Measurements from ENCODE around the gene SGCE.

Gene SGCE

DNA sequence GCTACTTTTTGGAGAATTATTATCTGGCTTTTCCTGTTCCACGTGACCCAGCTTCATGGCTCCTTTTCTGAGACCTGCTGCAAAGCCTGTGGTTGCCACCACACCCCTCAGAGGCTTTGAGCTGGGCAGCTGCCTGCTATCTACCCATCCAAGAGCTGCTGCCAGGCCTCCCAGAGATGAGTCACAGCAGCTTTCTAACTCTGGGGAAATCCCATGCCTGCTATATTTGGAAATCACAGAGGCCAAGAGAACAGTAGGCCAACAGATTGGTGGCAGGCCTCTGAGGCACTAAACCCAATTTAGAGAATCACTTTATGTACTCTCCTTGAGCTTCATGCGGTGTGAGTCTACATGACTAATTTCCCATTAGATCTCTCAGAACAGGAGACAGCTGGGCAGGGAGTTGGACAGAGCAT is 35.2 kb downstream of the SGCE start:
- no peak for DNase-seq

DNA sequence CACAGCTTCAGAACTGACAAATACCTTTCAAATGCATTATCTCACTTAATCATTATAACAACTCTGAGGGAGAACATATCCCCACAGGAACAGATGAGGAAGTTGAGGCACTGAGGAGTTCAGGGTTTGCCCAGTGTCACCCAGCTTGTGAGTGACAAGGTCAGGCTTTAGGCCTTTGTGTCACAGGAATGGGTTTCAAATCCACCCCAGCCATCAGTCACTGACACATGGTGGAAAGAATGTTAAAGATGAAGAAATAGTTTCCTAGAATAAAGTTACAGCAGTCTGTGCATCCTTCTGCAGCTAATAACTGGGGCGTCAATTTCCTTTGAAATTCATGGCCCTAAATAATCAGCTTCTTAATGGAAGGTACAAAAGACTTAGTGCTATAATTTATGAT is 37.8 kb downstream of the SGCE start:
- DNase-seq, result no peak

DNA sequence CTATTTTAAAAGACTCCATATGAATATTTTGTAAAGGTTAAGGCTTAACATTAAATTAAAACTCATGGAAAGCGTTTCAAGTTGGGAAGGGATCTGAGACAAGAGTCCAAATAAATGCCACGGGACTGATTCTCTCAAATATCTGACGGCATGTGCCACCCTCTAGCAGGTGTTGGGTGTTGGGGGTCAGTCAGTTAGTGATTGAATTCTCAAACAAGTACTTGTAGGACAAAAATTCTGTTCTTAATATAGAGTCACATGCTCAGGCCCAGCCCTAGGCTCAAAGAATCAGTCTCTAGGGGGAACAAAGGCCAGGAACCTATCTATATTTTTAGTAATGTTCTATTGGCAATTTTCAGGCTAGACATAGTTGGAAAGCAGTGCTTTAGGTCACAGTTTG is 39.1 kb downstream of the SGCE start:
- no peak for DNase-seq

DNA sequence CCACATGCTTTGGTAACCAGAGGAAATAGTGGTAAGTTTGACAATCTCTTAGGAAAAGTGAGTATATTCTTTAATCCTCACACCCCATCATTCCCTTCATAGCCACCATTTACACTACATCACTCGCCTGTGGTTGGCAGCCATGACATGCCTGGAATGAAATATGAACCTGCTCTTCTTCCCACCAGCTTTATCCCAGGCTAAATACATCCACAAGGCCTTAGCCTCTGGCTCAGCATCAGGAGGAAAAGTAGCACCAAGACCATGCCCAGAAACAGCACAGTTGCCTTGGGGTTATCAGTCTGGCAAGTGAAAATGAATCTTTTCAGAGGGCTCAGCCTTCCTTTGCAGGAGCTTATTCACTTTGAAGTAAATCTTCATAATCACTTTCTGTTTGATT is 40.3 kb downstream of the SGCE start:
- no peak for DNase-seq

DNA sequence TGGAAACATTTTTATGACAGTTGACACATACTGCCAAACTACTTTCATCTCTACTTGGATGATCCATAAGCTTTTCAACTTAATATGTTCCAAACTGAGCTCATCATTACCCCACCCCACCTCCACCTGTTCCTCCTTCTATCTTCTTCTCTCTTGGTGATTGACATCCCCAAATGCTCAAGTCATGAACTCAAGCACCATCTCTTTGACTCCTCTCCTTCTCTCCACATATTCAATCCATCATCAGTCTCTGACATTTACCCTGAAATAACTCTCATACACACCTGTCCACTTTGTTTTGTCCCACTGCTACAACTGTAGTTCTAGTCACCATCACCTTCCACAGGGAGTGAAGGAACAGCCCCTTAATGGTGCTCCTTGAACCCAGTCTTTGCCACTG is 43.3 kb downstream of the SGCE start:
- no peak for DNase-seq

DNA sequence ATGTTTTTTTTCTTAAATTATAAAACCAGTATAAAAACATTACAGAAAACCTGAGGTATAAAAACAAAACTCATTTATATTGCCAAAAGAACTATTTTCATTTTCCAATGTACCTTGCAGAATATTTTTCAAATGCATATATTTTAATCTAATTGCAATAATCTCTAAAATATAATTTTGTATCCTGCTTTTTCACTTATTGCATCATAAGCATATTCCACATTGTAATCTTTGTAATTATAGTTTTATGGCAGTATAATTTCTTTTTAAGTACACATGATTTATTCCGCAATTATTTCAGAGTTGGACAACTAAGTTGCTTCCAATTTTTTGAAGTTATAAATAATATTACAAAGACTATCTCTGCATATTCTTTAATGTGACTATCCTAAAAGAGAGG is 43.7 kb downstream of the SGCE start:
- DNase-seq, result no peak

DNA sequence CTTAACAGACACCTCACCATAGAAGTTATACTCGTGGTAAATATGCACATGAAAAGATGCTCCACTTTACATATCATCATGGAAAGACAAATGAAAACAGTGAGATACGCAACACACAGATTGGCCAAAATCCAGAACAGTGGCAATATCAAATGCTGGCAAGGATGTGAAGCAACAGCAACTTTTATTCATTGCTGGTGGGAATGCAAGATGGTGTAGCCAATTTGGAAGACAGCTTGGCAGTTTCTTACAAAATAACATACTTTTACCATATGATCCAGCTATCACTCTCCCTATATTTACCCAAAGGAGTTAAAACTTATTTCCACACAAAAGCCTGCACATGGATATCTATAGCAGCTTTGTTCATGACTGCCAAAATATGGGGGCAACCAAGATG is 46.4 kb downstream of the SGCE start:
- no peak for DNase-seq

DNA sequence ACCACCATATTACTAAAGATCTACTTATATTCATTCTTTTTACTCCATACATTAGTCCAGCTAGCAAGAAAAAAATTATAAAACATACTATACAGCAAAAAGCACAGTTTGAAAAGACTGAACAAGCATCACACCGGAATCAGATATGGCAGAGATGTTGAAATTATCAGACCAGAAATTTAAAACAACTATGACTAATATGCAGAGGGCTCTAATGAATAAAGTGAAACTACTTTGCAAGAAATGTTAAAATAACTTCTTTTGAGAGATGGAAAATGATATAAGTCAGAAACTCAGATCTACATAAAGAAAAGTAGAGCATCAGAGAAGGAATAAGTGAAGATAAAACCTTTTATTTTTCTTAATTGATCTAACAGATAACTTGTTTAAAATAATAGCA is 50.9 kb downstream of the SGCE start:
- DNase-seq, result no peak

DNA sequence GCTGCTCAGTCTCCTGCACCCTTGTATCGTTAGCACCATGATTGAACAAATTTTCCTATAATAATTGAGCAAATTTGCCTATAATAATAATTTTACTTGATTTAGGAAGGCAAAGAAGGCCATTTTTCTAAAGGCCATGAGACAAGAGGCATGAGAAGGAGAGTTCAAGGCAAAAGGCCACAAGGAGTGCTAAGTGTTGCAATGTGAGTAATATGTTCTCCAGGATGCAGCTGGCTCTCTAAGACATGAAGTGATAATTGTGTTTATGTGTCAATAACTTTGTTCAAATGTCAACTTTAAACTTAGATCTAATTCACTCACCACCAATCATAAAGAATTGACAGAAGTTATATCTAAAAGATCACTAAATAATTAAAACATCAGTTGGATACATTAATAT is 53.8 kb downstream of the SGCE start:
- no peak for DNase-seq

DNA sequence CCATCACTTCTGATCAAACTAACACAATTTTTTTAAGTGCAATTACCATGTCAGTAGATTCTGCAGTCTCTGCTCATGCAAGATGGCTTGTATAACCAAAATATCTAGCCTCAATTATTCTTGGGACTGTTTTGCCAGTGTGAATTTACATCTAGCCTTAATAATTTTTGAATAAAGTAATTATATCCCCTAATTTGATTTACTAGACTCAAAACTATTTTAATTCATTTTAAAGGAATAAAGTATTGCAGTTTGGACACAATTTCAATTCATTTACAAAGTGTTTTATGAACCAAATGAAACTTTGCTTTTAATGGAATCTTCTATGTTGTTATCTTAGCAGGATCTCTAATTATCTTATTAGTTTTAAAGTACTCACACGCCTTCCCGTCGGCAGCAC is 55.7 kb downstream of the SGCE start:
- DNase-seq, result no peak

DNA sequence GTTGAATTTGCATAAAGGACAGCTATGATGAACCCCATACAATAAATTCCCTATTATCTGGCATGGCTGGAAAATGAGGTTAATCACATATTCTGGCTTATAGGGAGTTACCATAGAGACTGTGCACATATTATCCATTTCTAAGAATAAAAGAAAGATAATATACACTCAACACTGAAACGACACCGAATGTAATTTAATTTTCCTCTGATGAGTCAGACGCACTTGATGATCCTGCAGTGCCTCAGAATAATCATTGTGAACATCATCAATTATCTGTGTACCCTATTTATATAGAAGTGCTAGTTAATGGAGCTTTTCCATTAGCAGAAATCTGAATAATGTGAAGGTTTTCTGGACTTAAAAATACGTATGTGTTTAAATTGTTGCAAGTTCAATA is 60.2 kb downstream of the SGCE start:
- no peak for DNase-seq

DNA sequence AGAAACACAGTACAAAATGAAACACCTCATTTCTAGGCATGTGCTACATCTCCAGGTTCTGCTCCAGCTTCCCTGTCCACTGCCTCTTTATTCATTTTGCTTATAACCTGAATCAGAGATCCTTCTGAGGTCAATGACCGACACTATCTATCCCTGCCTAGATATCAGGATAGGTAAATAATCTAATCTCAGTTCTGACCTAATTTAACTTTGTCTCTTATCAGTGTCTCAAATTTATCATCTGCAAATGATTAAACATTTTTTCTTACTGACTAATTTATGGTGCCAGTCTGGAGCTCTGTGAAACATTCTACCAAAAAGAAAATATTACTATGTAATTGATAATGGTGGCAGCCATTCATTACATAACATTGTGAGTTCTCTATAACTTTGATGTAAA is 61.1 kb downstream of the SGCE start:
- DNase-seq, result no peak

DNA sequence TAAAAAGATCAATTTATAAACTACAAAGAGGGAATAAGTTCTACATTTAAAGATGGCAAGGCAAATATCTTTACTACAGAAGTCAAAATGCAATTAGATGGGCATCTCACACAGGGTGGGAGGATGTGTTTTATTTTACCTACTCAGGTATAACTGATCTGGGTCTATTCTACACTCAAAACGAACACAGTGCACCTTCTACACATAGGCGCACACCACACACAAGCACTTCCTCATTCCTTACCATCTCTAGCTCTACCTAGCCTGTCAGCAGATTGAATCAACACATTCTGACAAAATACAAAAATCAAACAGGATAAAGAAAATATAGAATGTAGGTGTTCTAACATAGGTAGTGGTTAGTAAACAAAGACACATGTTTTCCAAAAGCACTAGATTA is 64.8 kb downstream of the SGCE start:
- DNase-seq, result no peak

DNA sequence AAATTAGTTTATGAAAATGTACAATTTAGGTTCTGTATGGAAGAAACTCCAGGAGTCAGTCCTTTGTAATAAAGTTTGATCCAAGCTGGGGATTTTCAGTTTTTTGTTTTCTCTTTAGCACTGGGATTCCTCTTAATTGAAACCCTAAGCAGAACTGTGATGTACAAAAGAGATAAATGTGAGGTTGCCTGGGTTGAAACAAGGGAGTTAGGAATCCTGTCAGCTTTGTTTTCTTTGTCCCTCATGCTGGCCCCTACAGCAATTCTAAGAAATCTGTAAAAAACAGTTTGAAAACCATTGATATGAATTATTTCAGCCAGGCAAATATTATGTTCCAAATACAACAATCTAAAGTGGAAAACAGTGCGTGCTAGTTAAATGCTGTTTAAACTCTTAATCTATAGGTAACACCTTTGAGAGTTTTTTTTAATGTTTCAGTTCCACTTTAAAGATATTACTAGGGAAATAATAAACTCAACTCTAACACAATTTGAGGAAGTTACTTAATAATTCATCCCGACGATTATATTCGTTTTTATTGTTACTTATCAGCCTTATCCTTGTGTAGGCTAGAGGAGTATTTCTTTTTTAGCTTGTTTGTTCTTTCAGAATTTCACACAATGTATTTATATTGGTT is 65.3 kb downstream of the SGCE start:
- DNase-seq, result no peak

DNA sequence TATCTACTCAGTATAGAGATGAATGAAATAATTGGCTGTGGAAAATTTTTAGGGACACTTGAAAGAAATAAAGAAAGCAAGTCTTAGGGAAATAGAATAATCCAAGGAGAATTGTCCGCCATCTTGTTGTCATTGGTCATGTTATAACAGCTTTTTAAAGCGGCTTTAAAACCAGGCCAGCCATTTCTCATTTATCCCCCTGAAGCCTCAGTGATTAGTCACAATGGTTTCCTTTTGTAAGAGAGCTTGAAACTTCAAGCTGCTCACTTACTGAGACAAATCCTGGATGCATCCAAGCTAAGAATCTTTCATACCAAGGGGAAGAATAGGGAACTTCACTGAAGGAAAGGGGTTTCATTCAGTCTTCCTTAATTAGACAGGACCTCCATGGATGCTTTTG is 67.9 kb downstream of the SGCE start:
- no peak for DNase-seq

DNA sequence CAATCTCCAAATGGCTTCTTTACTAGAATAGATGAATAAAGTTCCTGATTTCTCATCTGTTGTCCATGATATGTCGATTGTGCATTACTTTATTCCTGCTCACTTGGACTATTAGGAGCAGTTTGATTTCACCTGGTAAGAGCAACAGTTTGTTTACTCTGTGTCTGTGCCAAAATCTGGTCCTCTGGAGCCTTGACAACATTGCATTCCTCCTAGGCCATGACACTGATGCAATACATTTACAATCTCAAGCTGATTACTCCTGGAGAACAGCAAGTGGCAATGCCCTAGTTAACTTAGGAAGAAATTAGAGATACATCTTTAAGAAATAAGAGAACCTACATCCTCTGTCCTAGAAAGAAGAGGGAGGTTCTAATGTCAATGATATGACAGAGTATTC is 71.8 kb downstream of the SGCE start:
- no peak for DNase-seq

DNA sequence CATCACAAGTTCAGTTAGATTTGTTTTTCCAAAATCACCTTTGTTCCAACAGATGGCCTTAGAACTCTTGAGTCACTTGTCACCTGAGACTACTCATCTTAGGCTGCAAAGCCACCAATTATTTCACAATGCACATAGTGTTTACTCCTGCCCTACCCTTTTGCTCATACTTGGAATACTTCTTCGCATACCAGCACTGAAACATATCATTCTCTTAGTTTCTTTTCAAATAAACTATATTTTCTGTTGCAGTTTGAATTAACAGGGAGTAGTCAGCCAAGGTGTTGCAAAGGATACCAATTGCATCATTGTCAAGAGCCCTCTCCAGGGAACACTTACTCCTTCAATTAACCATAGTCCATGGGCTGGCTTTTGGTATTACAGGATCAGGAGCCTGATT is 75.3 kb downstream of the SGCE start:
- DNase-seq, result no peak

DNA sequence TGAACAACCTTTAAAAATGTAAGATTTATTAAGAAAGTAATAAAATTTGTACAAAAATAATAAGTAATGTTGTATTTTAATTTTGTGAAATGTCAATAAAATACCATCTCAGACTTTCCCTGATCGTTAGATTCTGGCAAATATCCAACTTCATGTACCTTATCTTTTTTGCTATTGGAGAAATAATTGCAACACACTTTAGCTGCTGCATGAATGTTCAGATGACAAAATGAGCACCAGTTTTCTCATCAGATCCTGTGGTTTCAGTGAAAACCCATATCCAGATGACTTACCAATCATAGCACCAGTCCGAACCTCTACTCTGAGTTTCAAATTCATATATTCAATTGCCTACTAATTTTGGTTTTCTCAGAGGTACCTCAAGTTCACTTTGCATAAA is 76.5 kb downstream of the SGCE start:
- DNase-seq, result no peak

DNA sequence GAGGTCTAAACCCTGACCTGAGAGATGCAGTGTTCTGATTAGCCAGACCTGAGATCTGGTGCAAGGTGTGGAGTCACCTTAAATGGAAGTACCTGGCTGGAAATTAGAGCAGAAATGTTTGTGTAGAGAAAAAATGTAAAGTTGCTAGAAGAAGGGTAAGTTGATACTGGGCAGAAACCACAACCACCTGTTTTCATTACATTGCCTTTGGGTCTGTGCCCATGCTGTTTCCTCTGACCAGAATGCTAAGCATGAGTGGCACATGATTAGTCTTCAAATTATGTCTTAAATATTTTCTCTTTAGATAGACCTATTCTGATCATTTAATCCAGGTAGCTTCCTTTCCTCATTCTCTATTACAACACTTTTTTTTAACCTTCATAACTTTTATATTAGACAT is 77.3 kb downstream of the SGCE start:
- DNase-seq, result no peak

DNA sequence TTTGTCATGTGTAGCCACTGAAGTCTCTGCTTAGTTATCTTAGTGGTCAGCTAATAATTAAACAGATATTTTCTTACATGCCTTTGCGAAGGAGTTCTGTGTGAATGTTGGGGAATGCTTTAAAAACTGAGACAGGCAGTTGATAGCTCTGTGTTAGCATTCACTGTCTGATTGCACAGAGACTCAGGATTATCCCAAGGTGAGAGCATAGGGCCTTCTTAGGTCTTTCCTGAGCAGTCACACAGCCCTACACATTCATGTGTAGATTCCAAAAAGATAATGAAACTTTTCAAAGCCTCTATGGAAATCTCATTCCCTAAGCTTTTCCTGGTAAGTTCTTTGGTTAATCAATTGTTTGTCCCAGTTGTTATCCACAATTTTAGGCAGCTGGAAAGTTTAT is 78.6 kb downstream of the SGCE start:
- no peak for DNase-seq

DNA sequence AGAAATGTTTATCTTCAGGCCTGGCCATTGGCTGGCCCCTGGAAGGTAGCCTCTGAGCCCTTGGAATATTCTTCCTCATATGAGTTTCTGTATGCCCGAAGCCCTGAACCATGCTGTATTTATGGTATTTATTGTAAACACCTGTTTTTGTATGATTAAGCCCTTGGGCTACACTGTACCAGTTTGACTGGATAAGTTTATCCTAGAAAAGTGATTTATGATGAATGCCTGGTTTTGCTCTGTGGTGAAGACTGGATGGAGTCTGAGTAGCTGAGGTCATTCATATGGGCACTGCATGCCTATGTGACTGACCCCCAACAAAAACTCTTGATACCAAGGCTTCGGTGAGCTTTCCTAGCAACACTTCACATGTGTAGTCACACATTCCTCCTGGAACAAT is 79.6 kb downstream of the SGCE start:
- no peak for DNase-seq

DNA sequence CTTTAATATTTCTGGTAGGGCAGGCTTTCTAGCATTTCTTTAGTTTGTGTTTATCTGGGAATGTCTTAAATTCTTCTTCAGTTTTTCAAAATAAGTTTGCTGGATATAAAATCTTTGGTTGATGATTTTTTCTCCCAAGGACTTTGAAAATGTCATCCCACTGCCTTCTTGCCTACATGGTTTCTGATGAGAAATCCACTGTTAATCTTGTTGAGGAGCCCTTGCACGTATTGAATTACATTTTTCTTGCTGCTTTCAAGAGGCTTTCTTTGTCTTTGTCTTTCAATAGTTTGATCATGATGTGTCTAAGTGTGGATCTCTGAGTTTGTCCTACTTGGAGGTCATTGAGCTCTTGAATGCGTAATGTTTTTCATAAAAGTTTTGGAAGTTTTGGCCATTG is 80.3 kb downstream of the SGCE start:
- DNase-seq, result no peak

DNA sequence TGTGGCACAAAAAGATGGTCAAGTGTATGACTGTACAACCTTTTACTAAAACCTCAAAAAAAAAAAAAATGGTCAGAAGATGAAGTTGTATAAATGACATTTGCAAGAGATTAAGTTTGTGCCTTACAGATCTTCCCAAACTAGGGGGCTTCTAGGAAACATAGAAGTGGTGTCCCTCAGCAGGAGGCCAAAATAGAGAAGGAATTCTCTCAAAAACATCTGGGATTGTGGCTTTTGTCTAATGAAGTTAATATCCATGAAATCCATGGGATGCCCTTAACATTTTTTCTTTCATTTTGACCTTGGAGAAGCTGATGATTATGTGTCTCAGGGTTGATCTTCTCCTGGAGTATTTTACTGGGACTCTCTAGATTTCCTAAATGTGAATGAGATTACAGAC is 84.1 kb downstream of the SGCE start:
- no peak for DNase-seq

DNA sequence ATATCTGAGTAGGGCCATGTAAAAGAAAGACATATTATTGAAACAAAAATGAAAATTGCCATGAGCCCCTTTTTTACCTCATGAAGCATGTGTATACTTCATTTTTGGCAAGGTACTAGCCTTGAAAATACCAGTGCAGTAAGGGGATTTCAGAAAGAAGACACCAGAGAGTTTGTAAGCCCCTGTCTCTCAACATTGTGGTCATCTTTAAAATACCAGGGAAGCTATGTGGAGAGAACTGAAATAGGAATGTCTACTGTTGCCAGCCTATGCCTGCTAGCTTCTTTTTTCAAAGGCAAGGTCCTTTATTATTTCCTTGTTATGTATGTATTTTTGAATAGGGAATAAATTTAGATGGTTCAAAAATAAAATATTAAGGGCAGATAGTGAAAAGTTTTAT is 88.5 kb downstream of the SGCE start:
- no peak for DNase-seq

DNA sequence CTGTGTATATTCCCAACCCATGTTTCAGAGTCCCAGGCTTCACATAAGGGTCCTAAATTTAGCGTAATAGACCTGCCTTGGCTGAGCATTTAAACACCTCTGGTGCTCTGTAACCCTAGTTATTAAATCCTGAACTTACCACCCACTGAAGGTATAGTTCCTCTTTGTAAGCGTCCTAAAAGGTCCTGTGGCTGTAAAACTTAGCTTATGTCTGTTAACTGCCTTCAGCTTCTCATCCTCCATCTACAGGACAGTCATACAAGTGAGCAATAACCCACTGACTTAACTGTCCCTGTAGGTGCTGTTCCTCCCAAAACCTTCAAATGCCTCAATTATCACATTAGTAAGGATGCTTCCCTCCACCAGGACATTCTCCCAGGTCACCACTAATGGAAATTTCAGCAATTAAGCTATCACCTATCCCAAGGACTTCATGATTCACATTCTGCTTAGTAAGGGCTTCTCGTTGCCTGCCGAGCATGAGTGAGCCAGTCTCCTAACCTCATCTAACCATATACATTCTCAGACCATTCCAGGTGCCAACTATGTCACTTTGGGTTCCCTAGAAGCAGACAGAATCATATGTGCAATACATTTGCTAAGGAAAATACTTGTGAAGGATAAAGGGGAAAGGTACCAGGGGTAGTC is 90.6 kb downstream of the SGCE start:
- DNase-seq, result no peak

DNA sequence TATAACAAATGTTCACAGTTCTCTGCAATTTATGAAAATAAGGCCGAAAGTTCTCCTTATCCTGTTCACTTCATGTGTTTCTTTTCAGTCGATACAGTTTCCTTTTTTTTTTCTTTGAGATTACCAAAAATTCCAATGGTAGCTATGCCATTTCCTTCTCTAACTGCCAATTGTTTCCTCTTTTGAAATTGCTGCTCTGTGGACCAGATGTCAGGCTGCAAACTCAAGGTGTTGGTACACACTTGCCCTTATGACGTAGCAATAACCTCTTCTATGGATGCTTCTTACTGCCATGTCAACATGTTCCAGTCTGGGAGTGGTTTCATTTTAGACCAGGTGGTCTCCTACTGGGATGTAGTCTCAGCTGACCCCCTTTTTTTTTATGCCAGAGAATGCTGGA is 93.4 kb downstream of the SGCE start:
- no peak for DNase-seq
